CD14-positive monocyte (primary cell): Measurements from ENCODE around the gene ATP13A5. TPM values are rescaled to one million over a fixed set of nuclear protein-coding genes. Genes with fewer than 3 reads are reported as not detected.

Source experiments
- DNase-seq, 3 donors: peaks; one replicate each; pipeline ENCODE4 v3.0.0-alpha.2; 2011 to 2022
- H2AFZ ChIP-seq: 2 replicates; pipeline ENCODE4 v1.6.0; 2012; ENCODE audit warnings: mild to moderate bottlenecking, low read depth, low read length, inconsistent platforms; ENCODE audit not compliant: insufficient read depth, poor library complexity, severe bottlenecking
- H3K27ac ChIP-seq, 2 donors: 1 replicate in 1 of 2; 2 replicates in 1 of 2; pipeline ENCODE4 v1.5.1; 2012 to 2013; ENCODE audit warnings: low read length in 2 of 2, control low read depth in 1 of 2, inconsistent platforms in 1 of 2, low read depth in 1 of 2, mild to moderate bottlenecking in 1 of 2
- H3K27me3 ChIP-seq, 2 donors: one replicate each; pipeline versions ENCODE4 v1.6.0 to v1.6.1; 2011 to 2013; ENCODE audit warnings: low read length in 2 of 2; ENCODE audit not compliant: control insufficient read depth in 2 of 2, insufficient read depth in 2 of 2
- H3K36me3 ChIP-seq, 2 donors: replicated peaks in 1 of 2; 1 replicate in 1 of 2; 2 replicates in 1 of 2; pipeline versions ENCODE4 v1.5.1 to v1.6.1; 2012 to 2013; ENCODE audit warnings: low read length in 2 of 2, control low read depth in 1 of 2, inconsistent platforms in 1 of 2, mild to moderate bottlenecking in 1 of 2; ENCODE audit not compliant: insufficient read depth in 2 of 2, control insufficient read depth in 1 of 2
- H3K4me1 ChIP-seq, 2 donors: 1 replicate in 1 of 2; 2 replicates in 1 of 2; pipeline versions ENCODE4 v1.5.1 to v1.6.1; 2012 to 2013; ENCODE audit warnings: low read length in 2 of 2, control low read depth in 1 of 2, inconsistent platforms in 1 of 2, mild to moderate bottlenecking in 1 of 2, moderate library complexity in 1 of 2; ENCODE audit not compliant: insufficient read depth in 2 of 2, control insufficient read depth in 1 of 2
- H3K4me2 ChIP-seq: replicated peaks from 2 replicates; pipeline ENCODE3; 2012; ENCODE audit warnings: low read length, moderate library complexity, mild to moderate bottlenecking; ENCODE audit not compliant: poor library complexity, severe bottlenecking; ENCODE audit errors: extremely low read depth
- H3K4me3 ChIP-seq, 3 experiments: fragments of 200-600 bp in 1 of 3; sonication (generic) in 1 of 3; replicated peaks in 1 of 3; 1 replicate in 2 of 3; 2 replicates in 1 of 3; pipeline ENCODE4 v1.5.1; 2011 to 2013; ENCODE audit warnings: low read length in 3 of 3, mild to moderate bottlenecking in 3 of 3, control low read depth in 2 of 3, low read depth in 2 of 3, inconsistent platforms in 1 of 3, moderate library complexity in 1 of 3
- H3K79me2 ChIP-seq: 2 replicates; pipeline ENCODE4 v1.6.0; 2012; ENCODE audit warnings: mild to moderate bottlenecking, control low read depth, inconsistent platforms, low read length, moderate library complexity; ENCODE audit not compliant: insufficient read depth
- H3K9ac ChIP-seq: 2 replicates; pipeline ENCODE4 v1.6.0; 2017; ENCODE audit warnings: low read length, mild to moderate bottlenecking; ENCODE audit not compliant: insufficient read depth, poor library complexity, severe bottlenecking
- H3K9me3 ChIP-seq, 2 donors: replicated peaks in 1 of 2; 1 replicate in 1 of 2; 2 replicates in 1 of 2; pipeline versions ENCODE4 v1.5.1 to v1.6.1; 2012 to 2013; ENCODE audit warnings: low read length in 2 of 2, control low read depth in 1 of 2; ENCODE audit not compliant: control insufficient read depth in 1 of 2, insufficient read depth in 1 of 2
- H4K20me1 ChIP-seq: 2 replicates; pipeline ENCODE4 v1.6.0; 2012; ENCODE audit warnings: mild to moderate bottlenecking, low read length, control low read depth, moderate library complexity; ENCODE audit not compliant: insufficient read depth
- H3K27ac Mint-ChIP-seq, 7 donors: one replicate each; pipeline ENCODE4 v1.8.0; 2020; ENCODE audit warnings: mild to moderate bottlenecking in 7 of 7, mixed read lengths in 7 of 7, moderate library complexity in 6 of 7, inconsistent platforms in 2 of 7
- H3K27me3 Mint-ChIP-seq, 3 donors: one replicate each; pipeline ENCODE4 v1.8.0; 2021 to 2022; ENCODE audit warnings: low read depth in 3 of 3, mild to moderate bottlenecking in 3 of 3, mixed read lengths in 3 of 3, moderate library complexity in 3 of 3, inconsistent platforms in 1 of 3
- H3K36me3 Mint-ChIP-seq, 2 donors: one replicate each; pipeline ENCODE4 v1.8.0; 2020; ENCODE audit warnings: mixed read lengths in 2 of 2, inconsistent platforms in 1 of 2, mild to moderate bottlenecking in 1 of 2
- H3K4me1 Mint-ChIP-seq: one replicate; pipeline ENCODE4 v1.8.0; 2020; ENCODE audit warnings: mild to moderate bottlenecking, mixed read lengths
- H3K4me3 Mint-ChIP-seq, 2 donors: one replicate each; pipeline ENCODE4 v1.8.0; 2020; ENCODE audit warnings: mild to moderate bottlenecking in 2 of 2, mixed read lengths in 2 of 2, moderate library complexity in 1 of 2
- H3K9me3 Mint-ChIP-seq, 7 donors: one replicate each; pipeline ENCODE4 v1.8.0; 2020 to 2022; ENCODE audit warnings: mixed read lengths in 7 of 7, mild to moderate bottlenecking in 6 of 7, moderate library complexity in 6 of 7, inconsistent platforms in 2 of 7
- WGBS: methylation state at CpG from one replicate; pipeline ENCODE4 v1.1.5; 2013; ENCODE audit warnings: missing lambda C conversion rate; ENCODE audit not compliant: insufficient coverage; 5-methylcytosine and 5-hydroxymethylcytosine counted together
- intact Hi-C, 2 donors: fragments of 100-400 bp; cut with micrococcal nuclease; formaldehyde crosslinking; loops; one replicate each; pipeline versions ENCODE4 v1.15.0 to v1.15.1; 2023
- polyA plus RNA-seq, 3 donors: library from polyadenylated mRNA; depleted of rRNA in 1 of 3; unstranded in 2 of 3; stranded (reverse) in 1 of 3; fragments of 300-500 nt in 2 of 3; fragments of >200 nt in 1 of 3; fragmentation: Illumina TruSeq in 2 of 3; gene quantifications; 1 replicate in 2 of 3; 2 replicates in 1 of 3; pipeline ENCODE4 v1.2.3, GENCODE V29; 2012 to 2021
- TF ChIP-seq, protein P1 (sequence below): fragments of 200-600 bp; IDR thresholded peaks from one replicate; pipeline ENCODE4 v1.8.0; 2022; ENCODE audit warnings: antibody characterized with exemption, mild to moderate bottlenecking

ATP13A5 gene
- polyA plus RNA-seq, 3 donors: not detected

DNA sequence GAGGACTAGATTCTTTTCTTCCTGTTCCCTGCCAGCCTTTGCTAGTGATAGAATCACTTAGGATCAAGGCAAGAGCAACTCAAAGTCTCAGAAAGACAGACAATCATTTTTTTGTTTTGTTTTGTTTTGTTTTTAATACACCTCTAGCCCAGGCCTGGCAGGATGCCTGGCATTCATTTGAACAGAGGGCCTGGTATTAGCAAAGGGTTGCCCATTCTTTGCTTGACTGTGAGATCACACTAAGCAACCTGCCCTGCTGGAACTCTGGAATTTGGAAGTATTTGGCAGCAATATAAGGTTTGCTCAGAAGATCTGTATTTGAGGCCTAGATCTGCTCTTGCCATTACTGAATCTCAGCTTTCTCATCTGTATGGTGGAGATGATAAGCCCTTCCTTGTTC, 21.8 kb upstream of the ATP13A5 start:
- H3K4me3 Mint-ChIP-seq: no peak overlapping the region
- Histone ChIP-seq H3K27ac (no peak overlapping the region), H4K20me1 (no peaks in the 10 kb centered on the region), H3K27me3 (no peaks in the 10 kb centered on the region), H3K9me3 (peaks cover 0 to under 1% of the 10 kb centered on the region in 2 donors), H2AFZ (no peak overlapping the region), H3K9ac (no peak overlapping the region), H3K79me2 (no peaks in the 10 kb centered on the region), H3K36me3 (no peaks in the 10 kb centered on the region), H3K4me3 (no peak overlapping the region), H3K4me2 (no peak overlapping the region), H3K4me1 (no peaks in the 10 kb centered on the region)
- H3K9me3 Mint-ChIP-seq: peaks cover 0 to 17% (median 3%) of the 10 kb centered on the region in 7 donors
- no peak overlapping the region for H3K27ac Mint-ChIP-seq
- DNase-seq: no peak
- H3K27me3 Mint-ChIP-seq: no peaks in the 10 kb centered on the region
- intact Hi-C loops: no loop called here
- no peaks in the 10 kb centered on the region for H3K36me3 Mint-ChIP-seq
- TF ChIP-seq, protein P1, sequence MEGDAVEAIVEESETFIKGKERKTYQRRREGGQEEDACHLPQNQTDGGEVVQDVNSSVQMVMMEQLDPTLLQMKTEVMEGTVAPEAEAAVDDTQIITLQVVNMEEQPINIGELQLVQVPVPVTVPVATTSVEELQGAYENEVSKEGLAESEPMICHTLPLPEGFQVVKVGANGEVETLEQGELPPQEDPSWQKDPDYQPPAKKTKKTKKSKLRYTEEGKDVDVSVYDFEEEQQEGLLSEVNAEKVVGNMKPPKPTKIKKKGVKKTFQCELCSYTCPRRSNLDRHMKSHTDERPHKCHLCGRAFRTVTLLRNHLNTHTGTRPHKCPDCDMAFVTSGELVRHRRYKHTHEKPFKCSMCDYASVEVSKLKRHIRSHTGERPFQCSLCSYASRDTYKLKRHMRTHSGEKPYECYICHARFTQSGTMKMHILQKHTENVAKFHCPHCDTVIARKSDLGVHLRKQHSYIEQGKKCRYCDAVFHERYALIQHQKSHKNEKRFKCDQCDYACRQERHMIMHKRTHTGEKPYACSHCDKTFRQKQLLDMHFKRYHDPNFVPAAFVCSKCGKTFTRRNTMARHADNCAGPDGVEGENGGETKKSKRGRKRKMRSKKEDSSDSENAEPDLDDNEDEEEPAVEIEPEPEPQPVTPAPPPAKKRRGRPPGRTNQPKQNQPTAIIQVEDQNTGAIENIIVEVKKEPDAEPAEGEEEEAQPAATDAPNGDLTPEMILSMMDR: no peak
- no peaks in the 10 kb centered on the region for H3K4me1 Mint-ChIP-seq

DNA sequence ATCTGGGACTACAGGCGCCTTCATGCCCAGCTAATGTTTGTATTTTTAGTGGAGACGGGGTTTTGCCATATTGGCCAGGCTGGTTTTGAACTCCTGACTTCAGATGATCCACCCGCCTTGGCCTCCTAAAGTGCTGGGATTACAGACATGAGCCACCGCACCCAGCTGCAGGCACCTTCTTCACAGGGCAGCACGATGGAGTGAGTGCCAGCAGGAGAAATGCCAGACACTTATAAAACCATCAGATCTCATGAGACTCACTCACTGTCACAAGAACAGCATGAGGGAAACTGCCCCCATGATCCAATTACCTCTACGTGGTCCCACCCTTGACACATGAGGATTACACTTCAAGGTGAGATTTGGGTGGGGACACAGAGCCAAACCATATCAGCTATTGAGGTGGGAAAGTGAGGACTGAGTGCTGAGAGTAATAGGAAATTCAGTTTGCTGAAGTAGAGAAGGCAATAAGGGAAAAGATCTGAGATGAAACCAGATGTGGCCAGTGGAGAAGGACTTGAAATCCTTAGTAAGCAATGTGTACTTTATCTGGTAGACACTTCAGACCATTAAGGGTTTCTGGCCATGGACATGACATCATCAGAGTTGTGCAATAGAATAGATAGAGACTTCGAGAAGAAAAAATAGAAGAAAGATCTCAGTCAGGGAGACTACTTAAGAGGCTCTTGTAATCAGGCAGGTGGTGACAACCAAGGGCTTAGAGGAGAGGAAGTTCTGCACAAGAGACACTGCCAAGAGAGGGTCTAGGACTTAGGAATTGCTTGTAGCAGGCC, 18.1 kb upstream of the ATP13A5 start:
- Histone ChIP-seq H3K27ac (no peak overlapping the region), H3K79me2 (no peaks in the 10 kb centered on the region), H3K27me3 (no peaks in the 10 kb centered on the region), H4K20me1 (no peaks in the 10 kb centered on the region), H3K4me3 (no peak overlapping the region), H3K4me2 (no peak overlapping the region), H2AFZ (no peak overlapping the region), H3K4me1 (no peaks in the 10 kb centered on the region), H3K9me3 (peaks cover 0 to 14% of the 10 kb centered on the region in 2 donors), H3K9ac (no peak overlapping the region), H3K36me3 (no peaks in the 10 kb centered on the region)
- no peaks in the 10 kb centered on the region for H3K36me3 Mint-ChIP-seq
- intact Hi-C loops: no loop called here
- DNase-seq: no peak
- H3K27ac Mint-ChIP-seq: no peak overlapping the region
- TF ChIP-seq, protein P1: no peak
- H3K4me1 Mint-ChIP-seq: no peaks in the 10 kb centered on the region
- H3K27me3 Mint-ChIP-seq: no peaks in the 10 kb centered on the region
- 94% methylated on average over 6 of the region's 7 CpGs for WGBS
- peaks cover 0 to 25% (median 7%) of the 10 kb centered on the region in 7 donors for H3K9me3 Mint-ChIP-seq
- no peak overlapping the region for H3K4me3 Mint-ChIP-seq
